Naive B cell (primary cell): ENCODE results near the gene TNFRSF14. TPM values are rescaled to one million over a fixed set of nuclear protein-coding genes. Genes with fewer than 3 reads are reported as not detected.

Experiments used
- ATAC-seq, 2 donors: fragments of 150-1000 bp; cut with Tn5 transposase; 2 replicates each; pipeline ENCODE4 v1.10.0; 2021; ENCODE audit warnings: low read depth in 2 of 2, mild to moderate bottlenecking in 2 of 2, moderate library complexity in 2 of 2
- DNase-seq: peaks from one replicate; pipeline ENCODE4 v3.0.0; 2022
- H3K27ac Mint-ChIP-seq, 6 donors: one replicate each; pipeline ENCODE4 v1.8.0; 2020 to 2022; ENCODE audit warnings: mild to moderate bottlenecking in 6 of 6, mixed read lengths in 6 of 6, moderate library complexity in 5 of 6, inconsistent platforms in 2 of 6
- H3K27me3 Mint-ChIP-seq, 3 donors: one replicate each; pipeline ENCODE4 v1.8.0; 2021 to 2022; ENCODE audit warnings: mixed read lengths in 3 of 3, mild to moderate bottlenecking in 1 of 3
- H3K36me3 Mint-ChIP-seq, 2 donors: one replicate each; pipeline ENCODE4 v1.8.0; 2020 to 2022; ENCODE audit warnings: mixed read lengths in 2 of 2, inconsistent platforms in 1 of 2, mild to moderate bottlenecking in 1 of 2
- H3K4me1 Mint-ChIP-seq, 3 donors: one replicate each; pipeline ENCODE4 v1.8.0; 2020 to 2022; ENCODE audit warnings: mixed read lengths in 3 of 3, inconsistent platforms in 1 of 3, mild to moderate bottlenecking in 1 of 3, moderate library complexity in 1 of 3
- H3K4me3 Mint-ChIP-seq, 8 donors: one replicate each; pipeline ENCODE4 v1.8.0; 2020 to 2022; ENCODE audit warnings: mild to moderate bottlenecking in 8 of 8, mixed read lengths in 8 of 8, moderate library complexity in 8 of 8, inconsistent platforms in 2 of 8
- H3K9me3 Mint-ChIP-seq, 7 donors: one replicate each; pipeline ENCODE4 v1.8.0; 2020 to 2022; ENCODE audit warnings: mixed read lengths in 7 of 7, mild to moderate bottlenecking in 5 of 7, inconsistent platforms in 2 of 7, moderate library complexity in 1 of 7
- polyA plus RNA-seq, 6 donors: library from polyadenylated mRNA; unstranded; fragments of 300-500 nt; fragmentation: Illumina TruSeq; gene quantifications; one replicate each; pipeline ENCODE4 v1.2.3, GENCODE V29; 2021; ENCODE audit warnings: low read depth in 6 of 6

TNFRSF14 gene
- polyA plus RNA-seq, 6 donors from 2014 or later = 40.7 to 75.6 (median 50.4) TPM

DNA sequence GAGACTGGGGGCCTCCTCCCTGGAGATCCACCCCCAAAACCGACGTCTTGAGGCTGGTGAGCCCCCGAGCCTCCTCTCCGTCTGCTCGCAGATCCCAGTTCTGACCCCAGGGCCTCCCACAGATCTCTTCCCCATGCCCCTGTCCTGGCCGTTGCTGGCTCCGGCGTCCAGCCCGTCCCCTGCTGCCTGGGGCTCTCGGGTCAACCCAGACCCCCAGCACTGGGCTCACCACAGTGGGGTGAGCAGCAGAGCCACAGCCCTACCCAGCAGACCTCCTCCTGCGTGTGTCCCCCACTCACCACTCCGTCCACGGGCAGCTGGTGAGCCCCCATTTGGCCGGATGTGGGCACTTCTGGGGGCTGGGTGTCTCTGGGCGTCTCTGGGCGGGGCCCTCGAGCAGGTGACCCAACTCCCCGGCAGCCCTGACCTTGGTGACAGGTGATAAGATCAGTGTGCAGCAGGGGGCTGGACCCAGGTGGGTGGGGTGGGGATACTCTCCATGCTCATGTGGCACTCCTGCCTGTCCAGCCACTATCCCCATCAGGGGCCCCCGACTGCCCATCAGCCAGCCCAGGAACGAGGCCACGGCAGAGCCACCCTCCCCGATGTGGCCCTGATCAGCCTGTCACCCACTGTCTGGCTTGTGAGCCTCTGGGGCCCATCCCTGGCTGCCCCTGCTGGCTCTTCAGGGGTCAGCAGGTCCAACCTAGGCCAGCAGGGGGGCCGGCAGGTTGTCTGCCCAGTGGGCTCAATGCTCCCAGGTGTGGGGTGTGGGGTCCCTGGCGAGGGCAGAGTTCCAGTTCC is 709 bp downstream of the TNFRSF14 start:
- H3K27me3 Mint-ChIP-seq = no peaks in the 10 kb centered on the region
- peak overlapping the region; percentile 92 to 99 (median 96) for H3K4me3 Mint-ChIP-seq
- H3K4me1 Mint-ChIP-seq = peaks cover 35 to 54% (median 40%) of the 10 kb centered on the region in 3 donors
- ATAC-seq (no peak), DNase-seq (no peak)
- H3K27ac Mint-ChIP-seq = peak overlapping the region; percentile 98 to 100 (median 99)
- H3K36me3 Mint-ChIP-seq = peaks cover 0 to 9% of the 10 kb centered on the region in 2 donors
- H3K9me3 Mint-ChIP-seq = no peaks in the 10 kb centered on the region

DNA sequence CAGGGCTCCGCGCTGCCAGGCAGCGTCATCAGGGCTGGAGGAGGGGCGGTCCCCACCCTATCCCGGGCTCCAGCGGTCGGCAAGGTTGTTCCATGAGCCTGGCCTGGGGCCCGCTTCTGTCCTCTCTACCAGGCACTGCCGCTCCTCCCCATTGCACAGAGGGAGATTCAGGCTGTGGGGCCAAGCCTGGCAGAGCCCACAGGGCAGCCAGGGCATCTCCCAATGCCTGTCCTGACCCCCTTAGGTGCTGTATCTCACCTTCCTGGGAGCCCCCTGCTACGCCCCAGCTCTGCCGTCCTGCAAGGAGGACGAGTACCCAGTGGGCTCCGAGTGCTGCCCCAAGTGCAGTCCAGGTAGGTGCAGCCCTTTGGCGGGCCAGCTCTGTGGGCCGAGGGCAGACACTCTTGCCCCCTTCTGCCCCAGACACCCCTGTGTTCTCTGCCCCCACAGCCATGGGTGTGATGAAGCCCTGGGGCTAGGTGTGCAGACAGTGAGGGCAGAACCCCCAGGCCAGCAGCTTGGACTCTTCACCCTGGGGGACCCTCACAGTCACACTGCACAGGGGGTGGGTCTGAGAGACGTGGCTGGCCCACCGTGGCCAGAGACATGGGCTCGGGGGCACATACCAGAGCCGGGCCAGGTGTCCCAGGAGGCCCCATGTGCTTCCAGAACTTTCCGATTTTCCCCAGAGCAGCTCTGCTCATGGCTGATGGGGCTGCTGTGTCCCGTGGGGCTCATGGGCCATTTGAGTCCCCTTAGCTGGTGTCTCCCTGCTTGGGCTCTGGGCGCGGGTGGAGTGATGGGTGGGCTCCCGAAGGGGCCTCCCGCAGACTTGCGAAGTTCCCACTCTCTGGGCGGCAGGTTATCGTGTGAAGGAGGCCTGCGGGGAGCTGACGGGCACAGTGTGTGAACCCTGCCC is 1.6 kb downstream of the TNFRSF14 start:
- peak overlapping the region; percentile 6 to 100 (median 88) for H3K27ac Mint-ChIP-seq
- no peak for DNase-seq

DNA sequence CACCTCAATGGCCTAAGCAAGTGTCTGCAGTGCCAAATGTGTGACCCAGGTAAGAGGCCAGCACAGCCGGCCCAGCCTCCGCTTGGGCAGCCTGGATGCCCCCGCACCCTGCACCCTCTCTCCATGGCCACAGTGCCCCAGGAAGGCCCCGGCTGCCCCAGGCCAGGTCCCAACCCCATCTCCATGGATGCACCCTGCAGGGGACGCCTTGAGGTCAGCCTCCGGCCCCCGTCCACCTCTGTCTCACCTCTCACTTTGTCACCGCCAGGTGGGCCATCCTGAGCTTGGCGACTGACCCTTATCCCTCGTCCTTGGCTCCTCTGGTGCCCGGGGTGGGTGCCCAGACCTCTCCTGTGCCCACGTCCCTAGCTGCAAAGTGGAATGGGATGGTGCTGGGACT is 2.2 kb downstream of the TNFRSF14 start:
- DNase-seq (no peak), ATAC-seq (no peak)
- H3K36me3 Mint-ChIP-seq = peaks cover 0 to 9% of the 10 kb centered on the region in 2 donors
- no peaks in the 10 kb centered on the region for H3K9me3 Mint-ChIP-seq
- no peaks in the 10 kb centered on the region for H3K27me3 Mint-ChIP-seq
- peak overlapping the region in 6 of 8 donors; percentile 59 to 95 (median 92) for H3K4me3 Mint-ChIP-seq
- peaks cover 38 to 55% (median 40%) of the 10 kb centered on the region in 3 donors for H3K4me1 Mint-ChIP-seq
- H3K27ac Mint-ChIP-seq = peak overlapping the region in 4 of 6 donors; percentile 82 to 98 (median 86)

More for the DNA sequence above, 1.6 kb downstream of the TNFRSF14 start:
- peaks cover 0 to 9% of the 10 kb centered on the region in 2 donors for H3K36me3 Mint-ChIP-seq
- no peak for ATAC-seq
- no peaks in the 10 kb centered on the region for H3K27me3 Mint-ChIP-seq
- peak overlapping the region; percentile 92 to 99 (median 96) for H3K4me3 Mint-ChIP-seq
- H3K4me1 Mint-ChIP-seq = peaks cover 35 to 55% (median 40%) of the 10 kb centered on the region in 3 donors
- H3K9me3 Mint-ChIP-seq = no peaks in the 10 kb centered on the region

DNA sequence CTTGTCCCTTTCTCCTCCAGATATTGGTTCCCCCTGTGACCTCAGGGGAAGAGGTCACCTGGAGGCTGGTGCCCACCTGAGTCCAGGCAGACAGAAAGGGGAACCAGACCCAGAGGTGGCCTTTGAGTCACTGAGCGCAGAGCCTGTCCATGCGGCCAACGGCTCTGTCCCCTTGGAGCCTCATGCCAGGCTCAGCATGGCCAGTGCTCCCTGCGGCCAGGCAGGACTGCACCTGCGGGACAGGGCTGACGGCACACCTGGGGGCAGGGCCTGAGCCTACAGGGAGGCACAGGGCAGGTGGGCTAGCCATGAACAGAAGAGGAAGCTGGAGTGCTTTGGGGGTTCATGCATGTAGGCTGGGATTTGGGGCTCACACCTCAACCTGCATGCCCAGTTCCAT is 2.7 kb downstream of the TNFRSF14 start:
- H3K36me3 Mint-ChIP-seq = peaks cover 0 to 9% of the 10 kb centered on the region in 2 donors
- H3K4me3 Mint-ChIP-seq = peak overlapping the region in 6 of 8 donors; percentile 40 to 95 (median 80)
- no peak for ATAC-seq
- peaks cover 35 to 55% (median 40%) of the 10 kb centered on the region in 3 donors for H3K4me1 Mint-ChIP-seq
- H3K9me3 Mint-ChIP-seq = no peaks in the 10 kb centered on the region
- no peak for DNase-seq
- H3K27me3 Mint-ChIP-seq = no peaks in the 10 kb centered on the region
- peak overlapping the region in 3 of 6 donors; percentile 82 to 98 (median 82) for H3K27ac Mint-ChIP-seq

DNA sequence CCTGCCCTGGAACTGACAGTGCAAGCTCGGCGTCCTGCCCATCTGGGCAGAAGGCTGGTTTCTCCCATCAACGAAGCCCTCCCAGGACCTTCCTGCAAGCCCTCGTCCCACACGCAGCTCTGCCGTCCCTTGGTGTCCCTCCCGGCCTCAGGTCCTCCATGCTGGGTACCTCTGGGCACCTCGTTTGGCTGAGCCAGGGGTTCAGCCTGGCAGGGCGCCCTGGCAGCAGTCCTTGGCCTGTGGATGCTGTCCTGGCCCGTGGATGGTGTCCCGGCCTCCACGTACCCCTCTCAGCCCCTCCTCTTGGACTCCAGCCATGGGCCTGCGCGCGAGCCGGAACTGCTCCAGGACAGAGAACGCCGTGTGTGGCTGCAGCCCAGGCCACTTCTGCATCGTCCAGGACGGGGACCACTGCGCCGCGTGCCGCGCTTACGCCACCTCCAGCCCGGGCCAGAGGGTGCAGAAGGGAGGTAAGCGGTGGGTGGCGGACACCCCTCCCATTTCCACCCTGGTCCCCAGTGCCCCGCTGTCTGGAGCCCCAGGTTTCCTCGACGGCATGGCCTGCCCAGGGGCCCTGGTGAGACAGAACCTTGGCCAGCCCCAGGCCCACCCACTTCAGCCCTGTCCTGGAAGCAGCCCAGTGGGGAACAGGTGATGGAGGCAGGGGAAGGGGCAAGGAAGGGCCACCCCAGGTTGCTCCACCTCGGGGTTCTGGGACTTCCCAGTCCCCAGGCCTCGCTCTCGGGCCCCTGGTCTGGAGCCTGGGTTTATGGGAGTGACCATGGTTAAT is 3.5 kb downstream of the TNFRSF14 start:
- Mint-ChIP-seq H3K4me3 (peak overlapping the region in 1 of 8 donors; percentile 40), H3K4me1 (peaks cover 29 to 47% (median 34%) of the 10 kb centered on the region in 3 donors), H3K36me3 (peaks cover 0 to 9% of the 10 kb centered on the region in 2 donors), H3K27me3 (no peaks in the 10 kb centered on the region), H3K27ac (peak overlapping the region in 3 of 6 donors; percentile 10 to 85 (median 34)), H3K9me3 (no peaks in the 10 kb centered on the region)
- ATAC-seq (no peak), DNase-seq (no peak)

DNA sequence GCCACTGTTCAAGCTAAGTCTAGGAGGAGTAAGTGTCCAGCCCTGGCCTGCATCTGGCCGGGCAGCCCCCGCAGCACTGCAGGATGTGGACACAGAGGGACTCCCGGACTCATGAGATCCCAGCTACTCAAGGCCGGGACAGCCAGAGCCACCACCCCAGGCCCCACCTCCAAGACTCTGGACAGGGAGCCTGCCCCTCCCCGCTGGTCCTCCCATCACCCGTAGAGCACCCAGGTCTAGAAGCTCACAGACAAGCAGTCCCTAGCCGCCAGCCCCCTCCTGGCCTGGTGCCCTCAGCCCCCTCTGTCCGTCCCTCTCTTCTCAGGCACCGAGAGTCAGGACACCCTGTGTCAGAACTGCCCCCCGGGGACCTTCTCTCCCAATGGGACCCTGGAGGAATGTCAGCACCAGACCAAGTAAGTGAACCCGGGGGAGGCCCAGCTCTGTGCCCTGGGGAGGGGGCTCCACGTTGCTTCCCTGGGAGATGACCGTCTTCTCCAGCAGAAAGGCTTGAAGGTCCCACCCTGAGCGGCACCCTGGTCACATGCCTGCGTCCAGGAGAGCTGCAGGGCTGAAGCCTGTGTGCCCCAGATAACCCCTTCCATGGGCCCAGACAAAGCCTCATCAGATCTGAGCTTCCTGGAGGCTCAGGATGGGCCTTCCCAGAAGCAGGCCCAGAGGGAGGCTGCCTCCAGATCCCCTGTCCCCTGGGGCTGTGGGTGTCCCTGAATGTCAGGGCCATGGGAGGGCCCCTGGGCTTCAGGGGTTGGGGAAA is 4.3 kb downstream of the TNFRSF14 start:
- no peak overlapping the region for H3K4me3 Mint-ChIP-seq

DNA sequence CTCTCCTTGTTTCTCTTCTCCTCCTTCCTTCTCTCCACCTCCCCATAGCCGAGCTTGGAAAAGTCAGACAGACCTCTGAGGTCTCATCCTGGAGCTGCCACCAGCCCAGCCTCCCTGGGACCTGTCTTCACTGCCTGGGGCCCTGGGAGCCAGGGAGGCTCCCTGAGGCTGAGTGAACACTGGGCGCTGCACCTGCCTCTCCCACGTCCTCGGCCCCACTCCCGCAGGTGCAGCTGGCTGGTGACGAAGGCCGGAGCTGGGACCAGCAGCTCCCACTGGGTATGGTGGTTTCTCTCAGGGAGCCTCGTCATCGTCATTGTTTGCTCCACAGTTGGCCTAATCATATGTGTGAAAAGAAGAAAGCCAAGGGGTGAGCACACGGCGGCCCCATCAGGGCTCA is 5.3 kb downstream of the TNFRSF14 start:
- Mint-ChIP-seq H3K27me3 (no peaks in the 10 kb centered on the region), H3K4me3 (peak overlapping the region in 2 of 8 donors; percentile 20 to 74), H3K4me1 (peaks cover 20 to 40% (median 25%) of the 10 kb centered on the region in 3 donors), H3K9me3 (no peaks in the 10 kb centered on the region), H3K27ac (peak overlapping the region in 5 of 6 donors; percentile 47 to 93 (median 85)), H3K36me3 (peaks cover 0 to 9% of the 10 kb centered on the region in 2 donors)
- DNase-seq (no peak), ATAC-seq (no peak)

More for the DNA sequence above, 4.3 kb downstream of the TNFRSF14 start:
- ATAC-seq = no peak
- H3K27ac Mint-ChIP-seq = peak overlapping the region in 3 of 6 donors; percentile 24 to 85 (median 33)
- H3K27me3 Mint-ChIP-seq = no peaks in the 10 kb centered on the region
- DNase-seq = no peak
- H3K36me3 Mint-ChIP-seq = peaks cover 0 to 9% of the 10 kb centered on the region in 2 donors
- H3K4me1 Mint-ChIP-seq = peaks cover 27 to 47% (median 31%) of the 10 kb centered on the region in 3 donors
- H3K9me3 Mint-ChIP-seq = no peaks in the 10 kb centered on the region

DNA sequence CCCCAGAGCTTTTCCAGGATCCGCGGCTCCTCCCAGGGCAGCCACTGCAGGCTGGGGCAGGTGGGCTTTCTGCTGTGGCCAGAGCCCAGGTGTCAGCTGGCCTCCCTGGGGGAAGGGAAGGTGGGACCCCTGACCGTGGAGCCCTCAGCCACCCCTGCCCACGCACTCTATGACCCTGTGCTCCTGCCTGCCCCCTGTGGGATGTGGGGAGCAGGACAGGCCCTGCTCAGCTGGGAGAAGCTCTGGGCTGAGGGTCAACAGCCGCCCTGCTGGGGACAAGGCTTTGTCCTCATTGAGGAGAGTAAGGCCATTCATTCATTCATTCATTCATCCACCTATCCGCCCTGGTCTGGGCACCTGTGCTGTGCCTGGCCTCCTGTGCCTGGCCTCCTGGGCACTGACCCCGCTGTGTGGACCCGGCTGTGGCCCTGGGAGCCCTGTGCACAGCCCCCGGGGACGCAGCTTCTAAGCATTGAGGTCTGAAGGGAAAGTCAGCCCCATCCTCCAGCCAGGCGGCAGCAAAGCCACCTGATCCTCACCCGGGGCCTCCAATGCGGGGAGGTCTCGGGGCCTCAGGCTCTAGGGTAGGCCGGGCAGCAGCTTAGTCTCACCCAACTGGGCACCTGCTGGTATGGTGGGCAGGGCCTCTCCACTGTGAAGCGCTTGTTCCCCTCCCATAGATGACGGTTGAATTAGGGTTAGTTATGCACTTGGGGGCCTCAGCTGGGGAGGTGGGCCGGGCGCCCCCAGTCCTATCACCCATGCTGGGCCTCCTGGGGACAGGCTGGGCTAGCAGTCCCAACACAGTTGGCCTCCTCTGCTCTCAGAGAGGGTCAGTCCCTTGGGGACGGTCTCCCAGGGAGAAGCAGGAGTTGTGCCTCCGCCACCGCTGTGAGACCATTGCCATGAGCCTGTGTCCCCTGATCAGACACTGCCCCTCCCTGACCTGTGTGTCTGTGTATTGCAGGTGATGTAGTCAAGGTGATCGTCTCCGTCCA is 6.0 kb downstream of the TNFRSF14 start:
- Mint-ChIP-seq H3K27ac (peak overlapping the region in 3 of 6 donors; percentile 19 to 85 (median 81)), H3K36me3 (peaks cover 0 to 9% of the 10 kb centered on the region in 2 donors), H3K4me1 (peaks cover 17 to 32% (median 24%) of the 10 kb centered on the region in 3 donors), H3K4me3 (peak overlapping the region in 1 of 8 donors; percentile 74), H3K27me3 (no peaks in the 10 kb centered on the region), H3K9me3 (no peaks in the 10 kb centered on the region)
- DNase-seq (no peak), ATAC-seq (peak; percentile 51 to 65)

DNA sequence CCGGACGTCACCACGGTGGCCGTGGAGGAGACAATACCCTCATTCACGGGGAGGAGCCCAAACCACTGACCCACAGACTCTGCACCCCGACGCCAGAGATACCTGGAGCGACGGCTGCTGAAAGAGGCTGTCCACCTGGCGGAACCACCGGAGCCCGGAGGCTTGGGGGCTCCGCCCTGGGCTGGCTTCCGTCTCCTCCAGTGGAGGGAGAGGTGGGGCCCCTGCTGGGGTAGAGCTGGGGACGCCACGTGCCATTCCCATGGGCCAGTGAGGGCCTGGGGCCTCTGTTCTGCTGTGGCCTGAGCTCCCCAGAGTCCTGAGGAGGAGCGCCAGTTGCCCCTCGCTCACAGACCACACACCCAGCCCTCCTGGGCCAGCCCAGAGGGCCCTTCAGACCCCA is 7.0 kb downstream of the TNFRSF14 start:
- peaks cover 0 to 9% of the 10 kb centered on the region in 2 donors for H3K36me3 Mint-ChIP-seq
- DNase-seq (no peak), ATAC-seq (no peak)
- H3K9me3 Mint-ChIP-seq = no peaks in the 10 kb centered on the region
- H3K27me3 Mint-ChIP-seq = no peaks in the 10 kb centered on the region
- no peak overlapping the region for H3K4me3 Mint-ChIP-seq
- peak overlapping the region in 3 of 6 donors; percentile 41 to 51 (median 49) for H3K27ac Mint-ChIP-seq
- H3K4me1 Mint-ChIP-seq = peaks cover 7 to 25% (median 20%) of the 10 kb centered on the region in 3 donors

DNA sequence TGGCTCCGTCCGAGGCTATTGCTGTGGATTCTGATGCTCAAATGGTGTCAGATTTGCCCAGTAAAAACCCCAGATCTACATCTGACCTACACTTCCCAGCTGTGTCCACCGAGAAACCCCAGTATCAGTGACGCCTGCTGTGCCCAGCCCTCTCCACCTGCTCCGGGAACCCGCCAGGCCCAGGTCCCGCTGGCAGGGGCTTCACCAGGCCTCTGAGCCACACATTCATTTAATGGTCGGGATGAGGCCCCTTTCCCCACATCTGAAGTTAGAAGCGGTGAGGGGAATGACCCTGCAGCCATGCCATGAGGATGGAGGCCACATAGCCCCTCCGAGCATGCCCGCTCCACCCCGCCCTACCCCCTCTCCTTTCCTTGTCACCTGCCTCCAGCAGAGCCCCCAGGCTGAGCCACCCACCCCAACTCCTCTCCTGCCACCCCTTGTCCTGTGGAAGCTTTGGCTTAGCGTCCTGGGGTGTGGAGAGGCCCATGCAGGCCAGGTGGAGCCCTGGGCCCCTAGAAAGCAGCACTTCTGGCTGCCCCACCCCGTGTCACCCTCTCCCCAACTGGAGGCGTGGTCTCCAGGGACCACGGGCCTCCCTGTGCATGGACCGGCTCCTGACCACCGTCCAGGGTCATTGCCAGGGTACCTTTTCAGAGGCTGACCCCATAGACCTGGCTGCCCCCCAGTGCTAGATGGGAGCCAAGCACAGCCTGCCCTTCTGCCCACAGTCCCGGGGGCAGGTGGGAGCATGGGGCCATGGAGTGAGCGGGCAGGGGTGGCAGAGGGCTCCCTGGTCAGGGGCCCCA is 8.0 kb downstream of the TNFRSF14 start:
- peaks cover 4 to 20% (median 15%) of the 10 kb centered on the region in 3 donors for H3K4me1 Mint-ChIP-seq
- DNase-seq (no peak), ATAC-seq (no peak)
- no peaks in the 10 kb centered on the region for H3K27me3 Mint-ChIP-seq
- H3K9me3 Mint-ChIP-seq = no peaks in the 10 kb centered on the region
- H3K4me3 Mint-ChIP-seq = no peak overlapping the region
- H3K27ac Mint-ChIP-seq = peak overlapping the region in 3 of 6 donors; percentile 38 to 83 (median 51)
- peaks cover 0 to 9% of the 10 kb centered on the region in 2 donors for H3K36me3 Mint-ChIP-seq
